SK-N-SH (cell line): ENCODE measurements around the gene PPP1R8. TPM values are rescaled to one million over a fixed set of nuclear protein-coding genes. Genes with fewer than 3 reads are reported as not detected.

Experiments
- CTCF ChIA-PET: fragments of 300-600, 350-600 bp; formaldehyde crosslinking; extraction: SDS; loops from one replicate; lab custom pipeline; 2021; lab: Yijun Ruan, JAX
- POLR2A ChIA-PET: fragments of 350-600 bp; sonication (Branson Sonifier 250); formaldehyde crosslinking; extraction: SDS; loops from one replicate; lab custom pipeline; 2020; ENCODE audit warnings: antibody characterized with exemption, inconsistent platforms; lab: Yijun Ruan, JAX
- DNase-seq: peaks from one replicate; pipeline ENCODE4 v3.0.0; 2012
- H2AFZ ChIP-seq: fragments of 200-600 bp; sonication (generic); 2 replicates; pipeline ENCODE4 v1.8.1; 2016; ENCODE audit warnings: antibody characterized with exemption, mild to moderate bottlenecking, low read depth
- H3F3A ChIP-seq: fragments of 200-600 bp; sonication (generic); replicated peaks from 2 replicates; pipeline ENCODE3; 2016; ENCODE audit warnings: antibody characterized with exemption, mild to moderate bottlenecking; ENCODE audit not compliant: insufficient read depth
- H3K27ac ChIP-seq, 2 experiments: fragments of 200-500 bp in 1 of 2; fragments of 200-600 bp in 1 of 2; sonication (Bioruptor generic) in 1 of 2; sonication (generic), shearing (Covaris generic) in 1 of 2; 2 replicates each; pipeline versions ENCODE4 v1.5.1 to v1.6.1; 2014 to 2016; ENCODE audit warnings: low read depth in 2 of 2, inconsistent platforms in 1 of 2, low read length in 1 of 2, mild to moderate bottlenecking in 1 of 2, mixed read lengths in 1 of 2
- H3K27me3 ChIP-seq: fragments of 200-600 bp; sonication (generic), shearing (Covaris generic); 2 replicates; pipeline ENCODE4 v1.6.1; 2016; ENCODE audit warnings: mixed run types; ENCODE audit not compliant: insufficient read depth
- H3K36me3 ChIP-seq, 2 experiments: fragments of 200-500 bp in 1 of 2; fragments of 200-600 bp in 1 of 2; sonication (Bioruptor generic) in 1 of 2; sonication (generic) in 1 of 2; replicated peaks in 1 of 2; 2 replicates each; pipeline versions ENCODE3 to v1.5.1; 2014 to 2016; ENCODE audit warnings: low read length in 1 of 2, mild to moderate bottlenecking in 1 of 2; ENCODE audit not compliant: insufficient read depth in 2 of 2, control insufficient read depth in 1 of 2
- H3K4me1 ChIP-seq, 2 experiments: fragments of 200-500 bp in 1 of 2; fragments of 200-600 bp in 1 of 2; sonication (Bioruptor generic) in 1 of 2; sonication (generic), shearing (Covaris generic) in 1 of 2; 2 replicates each; pipeline versions ENCODE4 v1.5.1 to v1.6.1; 2014 to 2016; ENCODE audit warnings: low read depth in 1 of 2, low read length in 1 of 2, mixed run types in 1 of 2; ENCODE audit not compliant: insufficient read depth in 2 of 2, control insufficient read depth in 1 of 2
- H3K4me2 ChIP-seq: fragments of 200-600 bp; sonication (generic), shearing (Covaris generic); 2 replicates; pipeline ENCODE4 v1.6.1; 2017; ENCODE audit warnings: mixed run types
- H3K4me3 ChIP-seq, 2 experiments: fragments of 200-500 bp in 1 of 2; fragments of 200-600 bp in 1 of 2; sonication (Bioruptor generic) in 1 of 2; sonication (generic), shearing (Covaris generic) in 1 of 2; 2 replicates each; pipeline versions ENCODE4 v1.5.1 to v1.8.1; 2014 to 2016; ENCODE audit warnings: low read depth in 2 of 2, inconsistent platforms in 1 of 2, low read length in 1 of 2, mild to moderate bottlenecking in 1 of 2, mixed read lengths in 1 of 2, moderate library complexity in 1 of 2
- H3K79me2 ChIP-seq: fragments of 200-600 bp; sonication (generic); 2 replicates; pipeline ENCODE4 v1.8.1; 2017; ENCODE audit warnings: mild to moderate bottlenecking; ENCODE audit not compliant: insufficient read depth
- H3K9ac ChIP-seq: fragments of 200-600 bp; sonication (generic); 2 replicates; pipeline ENCODE4 v1.6.1; 2017; ENCODE audit warnings: mixed run types
- H3K9me2 ChIP-seq: fragments of 200-600 bp; sonication (generic); 2 replicates; pipeline ENCODE4 v1.6.1; 2017; ENCODE audit warnings: mixed run types
- H3K9me3 ChIP-seq: fragments of 200-600 bp; sonication (generic); 2 replicates; pipeline ENCODE4 v1.6.1; 2017; ENCODE audit warnings: mixed run types, mild to moderate bottlenecking, moderate library complexity
- H4K20me1 ChIP-seq: fragments of 200-600 bp; sonication (generic); 2 replicates; pipeline ENCODE4 v1.6.1; 2017; ENCODE audit warnings: mild to moderate bottlenecking, mixed run types; ENCODE audit not compliant: insufficient read depth
- FOXM1 ChIP-seq: IDR thresholded peaks from 2 replicates; pipeline ENCODE4 v1.4.0; 2012; ENCODE audit warnings: low read depth, mild to moderate bottlenecking
- GABPA ChIP-seq: IDR thresholded peaks from 2 replicates; pipeline ENCODE4 v1.4.0; 2012; ENCODE audit warnings: low read depth, mild to moderate bottlenecking
- GATA2 ChIP-seq: sonication (generic); formaldehyde crosslinking; IDR thresholded peaks from 2 replicates; pipeline ENCODE4 v1.5.0; 2020; ENCODE audit warnings: mild to moderate bottlenecking, missing genetic modification reagents
- MAX ChIP-seq: IDR thresholded peaks from 2 replicates; pipeline ENCODE4 v1.4.0; 2012; ENCODE audit warnings: low read depth
- NFIC ChIP-seq: IDR thresholded peaks from 2 replicates; pipeline ENCODE4 v1.4.0; 2012; ENCODE audit warnings: borderline replicate concordance
- NRF1 ChIP-seq: IDR thresholded peaks from 2 replicates; pipeline ENCODE4 v1.6.1; 2012; ENCODE audit warnings: low read depth, mild to moderate bottlenecking, low read length
- PBX3 ChIP-seq: IDR thresholded peaks from 2 replicates; pipeline ENCODE4; 2012
- POLR2AphosphoS5 ChIP-seq: IDR thresholded peaks from 2 replicates; pipeline ENCODE4 v1.6.1; 2012; ENCODE audit warnings: low read depth, low read length
- RCOR1 ChIP-seq: fragments of 150-350 bp; IDR thresholded peaks from 2 replicates; pipeline ENCODE4 v1.6.1; 2017; ENCODE audit warnings: antibody characterized with exemption, low read length
- REST ChIP-seq: IDR thresholded peaks from 2 replicates; pipeline ENCODE4 v1.6.1; 2012; ENCODE audit warnings: mild to moderate bottlenecking, low read depth, low read length, moderate library complexity
- SMC3 ChIP-seq: IDR thresholded peaks from 2 replicates; pipeline ENCODE4 v1.6.1; 2012; ENCODE audit warnings: low read depth, low read length, improper control_type of control experiment
- TEAD4 ChIP-seq: IDR thresholded peaks from 2 replicates; pipeline ENCODE4 v1.4.0; 2012; ENCODE audit warnings: mild to moderate bottlenecking, borderline replicate concordance; ENCODE audit not compliant: insufficient read depth
- USF1 ChIP-seq: IDR thresholded peaks from 2 replicates; pipeline ENCODE4 v1.4.0; 2012; ENCODE audit warnings: low read depth, borderline replicate concordance
- WGBS: methylation state at CpG from one replicate; pipeline ENCODE4 v1.1.6; 2017; ENCODE audit warnings: low lambda C conversion rate; 5-methylcytosine and 5-hydroxymethylcytosine counted together
- polyA plus RNA-seq, 3 experiments: library from polyadenylated mRNA; depleted of rRNA; stranded (reverse); fragments of >200 nt; gene quantifications; 2 replicates each; pipeline ENCODE4 v1.2.3, GENCODE V29; 2012

The PPP1R8 gene
- polyA plus RNA-seq, 1 of the 3 experiments (the other 2 are of a cell fraction) = 41.8 TPM

GRCh38 chr1:27864264-27864895 lies 33.8 kb downstream of the PPP1R8 start:
- Histone ChIP-seq H3K36me3 (no peaks in the 10 kb centered on the region), H2AFZ (peak overlapping the region; percentile 9; the same call in 1 of the 2 replicates), H4K20me1 (no peaks in the 10 kb centered on the region), H3K4me3 (no peak overlapping the region), H3K27ac (peak overlapping the region in 1 of 2 experiments; percentile 86; a peak in 1 of 4 replicates), H3K79me2 (no peaks in the 10 kb centered on the region), H3K4me2 (no peak overlapping the region), H3K9ac (no peak overlapping the region), H3K9me2 (no peaks in the 10 kb centered on the region), H3K4me1 (peaks cover 0 to 12% of the 10 kb centered on the region in 2 experiments; a peak in 2 of 4 replicates)
- POLR2A ChIA-PET = no interaction called here
- 89% methylated on average over 5 of the region's 8 CpGs for WGBS
- DNase-seq = no peak
- CTCF ChIA-PET = interaction anchor here (0.7 to 1.5 kb wide), 2 partner anchors 68 to 139 kb away, joined by 3 read pairs; partner anchors contain the start of gene FAM76A
- no peak for TF ChIP-seq NFIC
- TF ChIP-seq, all 33 proteins: peak for 0
- Histone ChIP-seq H3F3A (peaks cover 3% of the 10 kb centered on the region), H3K9me3 (no peaks in the 10 kb centered on the region), H3K27me3 (no peaks in the 10 kb centered on the region)

GRCh38 chr1:27865821-27866220 lies 35.2 kb downstream of the PPP1R8 start:
- Histone ChIP-seq H3K27ac (no peak overlapping the region), H3K9ac (no peak overlapping the region), H3K79me2 (no peaks in the 10 kb centered on the region), H3K4me3 (no peak overlapping the region), H3K4me1 (peaks cover 0 to 12% of the 10 kb centered on the region in 2 experiments; a peak in 2 of 4 replicates), H3K4me2 (no peak overlapping the region), H3K9me2 (no peaks in the 10 kb centered on the region), H4K20me1 (no peaks in the 10 kb centered on the region), H3F3A (peaks cover 3% of the 10 kb centered on the region), H3K36me3 (no peaks in the 10 kb centered on the region), H2AFZ (no peak overlapping the region), H3K27me3 (no peaks in the 10 kb centered on the region), H3K9me3 (no peaks in the 10 kb centered on the region)
- TF ChIP-seq NRF1 (no peak), USF1 (no peak), RCOR1 (no peak), MAX (no peak), GATA2 (CRISPR knock-in tag) (no peak), POLR2AphosphoS5 (no peak)
- 92% methylated on average over 9 of the region's 10 CpGs for WGBS
- POLR2A ChIA-PET = no interaction called here
- DNase-seq = no peak
- CTCF ChIA-PET = no interaction called here

- DNase-seq = no peak
- WGBS = 97% methylated on average over 4 of the region's 11 CpGs
- ChIA-PET POLR2A (no interaction called here), CTCF (interaction anchor here (0.7 to 1.3 kb wide), 2 partner anchors 11 kb away, joined by 3 read pairs; no protein-coding TSS in a partner anchor)
- no peak for TF ChIP-seq RCOR1
- TF ChIP-seq REST = no peak
- TF ChIP-seq PBX3 = no peak
- no peak for TF ChIP-seq GABPA
- no peak for TF ChIP-seq TEAD4
- TF ChIP-seq FOXM1 = no peak
- TF ChIP-seq SMC3 = no peak
- H2AFZ ChIP-seq = no peak overlapping the region
- H3F3A ChIP-seq = peaks cover 10% of the 10 kb centered on the region
- H3K27me3 ChIP-seq = no peaks in the 10 kb centered on the region
- no peaks in the 10 kb centered on the region for H3K36me3 ChIP-seq
- H3K27ac ChIP-seq = no peak overlapping the region
- H3K79me2 ChIP-seq = no peaks in the 10 kb centered on the region
- no peak overlapping the region for H3K4me2 ChIP-seq
- H3K9me2 ChIP-seq = no peaks in the 10 kb centered on the region
- no peak overlapping the region for H3K9ac ChIP-seq
- H3K4me3 ChIP-seq = no peak overlapping the region
- no peaks in the 10 kb centered on the region for H4K20me1 ChIP-seq
- no peaks in the 10 kb centered on the region for H3K9me3 ChIP-seq
- H3K4me1 ChIP-seq = peaks cover 4 to 8% of the 10 kb centered on the region in 2 experiments; a peak in 2 of 4 replicates
These were observed 38.0 kb downstream of the PPP1R8 start for GRCh38 chr1:27868556-27868931.
